GM21367 (cell line): ENCODE results near the gene TECPR2.

ENCODE experiments used
- ATAC-seq: cut with Tn5 transposase; IDR thresholded peaks from one replicate; pipeline ENCODE4 v1.9.1; 2021; ENCODE audit not compliant: unreplicated experiment

TECPR2 gene

DNA sequence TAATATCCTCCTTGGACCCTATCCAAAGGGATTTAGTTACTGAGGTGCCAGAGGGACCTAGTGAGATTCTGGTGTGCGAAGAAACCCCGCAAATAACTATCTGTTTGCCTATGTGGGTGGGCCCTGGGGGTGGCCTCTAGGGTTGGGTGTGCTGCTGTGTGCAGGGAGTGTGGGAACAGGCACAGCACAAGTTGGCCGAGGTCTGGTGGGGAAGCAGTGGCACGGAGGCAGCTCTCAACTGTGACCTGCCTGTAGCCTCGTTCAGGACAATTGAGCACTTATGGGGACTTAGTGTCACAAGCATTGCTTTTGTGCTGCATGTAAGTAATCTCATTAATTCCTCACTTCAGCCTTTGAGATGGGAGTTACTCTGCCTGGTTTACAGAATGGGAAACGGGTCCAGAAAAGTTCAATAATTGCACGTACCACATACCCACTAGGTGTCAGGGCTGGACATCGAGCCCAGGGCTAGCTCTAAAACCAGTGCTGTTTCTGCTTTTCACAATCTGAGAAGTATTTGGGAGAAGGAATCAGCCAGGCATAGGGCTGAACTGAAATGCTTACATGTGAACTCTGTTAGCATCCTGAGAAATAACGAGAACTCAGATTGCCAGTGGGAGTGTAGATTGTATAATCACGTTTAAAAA, 58.8 kb downstream of the TECPR2 start:
- no peak for ATAC-seq

- ATAC-seq = no peak
These were observed 61.8 kb downstream of the TECPR2 start for GRCh38 chr14:102424520-102424919.

- ATAC-seq = no peak
These were observed 62.2 kb downstream of the TECPR2 start for GRCh38 chr14:102424923-102425322.

- no peak for ATAC-seq
These were observed 64.1 kb downstream of the TECPR2 start for GRCh38 chr14:102426796-102427195.

GRCh38 chr14:102427642-102428041, 64.9 kb downstream of the TECPR2 start:
- no peak for ATAC-seq

DNA sequence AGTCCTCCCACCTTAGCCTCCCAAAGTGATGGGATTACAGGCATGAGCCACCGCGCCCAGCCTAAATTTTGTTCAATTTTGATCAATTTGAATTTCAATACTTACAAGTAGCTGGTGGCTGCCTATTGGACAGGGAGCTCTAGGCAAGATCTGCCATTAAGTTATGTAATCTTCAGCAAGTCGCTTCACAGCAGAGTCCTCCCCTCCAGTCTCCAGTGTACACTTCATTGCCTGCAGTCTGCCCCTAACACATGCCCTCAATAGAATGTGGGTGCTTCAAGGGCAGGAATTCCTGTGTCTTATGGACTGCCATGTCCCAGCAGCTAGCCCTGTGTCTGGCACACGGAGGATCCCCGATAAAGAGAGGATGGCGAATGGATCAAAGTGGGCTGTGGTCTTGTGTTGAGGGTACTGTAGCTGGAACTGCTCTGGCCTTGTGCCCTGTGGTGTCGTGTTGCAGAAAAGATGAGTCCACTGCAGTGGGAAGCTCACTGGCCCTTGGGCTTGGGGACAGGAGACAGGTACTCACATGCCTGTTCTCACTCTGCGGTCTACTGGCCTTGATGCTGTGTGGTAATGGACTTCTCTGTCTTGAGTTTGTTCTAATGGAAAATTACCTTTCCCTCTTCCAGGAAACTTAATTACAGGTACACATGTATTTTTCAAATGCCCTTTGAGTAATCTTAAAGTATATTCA, 67.6 kb downstream of the TECPR2 start:
- ATAC-seq = no peak

GRCh38 chr14:102431751-102432150, 69.0 kb downstream of the TECPR2 start:
- ATAC-seq = no peak

DNA sequence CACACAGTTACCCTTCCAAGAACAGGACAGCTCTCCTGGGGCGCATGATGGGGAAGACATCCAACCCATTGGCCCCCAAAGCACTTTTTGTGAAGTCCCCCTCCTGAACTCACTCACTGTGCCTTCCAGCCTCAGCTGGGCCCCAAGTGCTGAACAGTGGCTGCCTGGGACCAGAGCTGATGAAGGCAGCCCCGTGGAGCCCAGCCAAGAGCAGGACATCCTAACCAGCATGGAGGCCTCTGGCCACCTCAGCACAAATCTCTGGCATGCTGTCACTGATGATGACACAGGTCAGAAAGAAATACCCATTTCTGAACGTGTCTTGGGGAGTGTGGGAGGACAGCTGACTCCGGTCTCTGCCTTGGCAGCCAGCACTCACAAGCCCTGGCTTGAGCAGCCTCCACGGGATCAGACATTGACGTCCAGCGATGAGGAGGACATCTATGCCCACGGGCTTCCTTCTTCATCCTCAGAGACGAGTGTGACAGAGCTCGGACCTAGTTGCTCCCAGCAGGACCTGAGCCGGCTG, 72.0 kb downstream of the TECPR2 start:
- ATAC-seq = no peak

DNA sequence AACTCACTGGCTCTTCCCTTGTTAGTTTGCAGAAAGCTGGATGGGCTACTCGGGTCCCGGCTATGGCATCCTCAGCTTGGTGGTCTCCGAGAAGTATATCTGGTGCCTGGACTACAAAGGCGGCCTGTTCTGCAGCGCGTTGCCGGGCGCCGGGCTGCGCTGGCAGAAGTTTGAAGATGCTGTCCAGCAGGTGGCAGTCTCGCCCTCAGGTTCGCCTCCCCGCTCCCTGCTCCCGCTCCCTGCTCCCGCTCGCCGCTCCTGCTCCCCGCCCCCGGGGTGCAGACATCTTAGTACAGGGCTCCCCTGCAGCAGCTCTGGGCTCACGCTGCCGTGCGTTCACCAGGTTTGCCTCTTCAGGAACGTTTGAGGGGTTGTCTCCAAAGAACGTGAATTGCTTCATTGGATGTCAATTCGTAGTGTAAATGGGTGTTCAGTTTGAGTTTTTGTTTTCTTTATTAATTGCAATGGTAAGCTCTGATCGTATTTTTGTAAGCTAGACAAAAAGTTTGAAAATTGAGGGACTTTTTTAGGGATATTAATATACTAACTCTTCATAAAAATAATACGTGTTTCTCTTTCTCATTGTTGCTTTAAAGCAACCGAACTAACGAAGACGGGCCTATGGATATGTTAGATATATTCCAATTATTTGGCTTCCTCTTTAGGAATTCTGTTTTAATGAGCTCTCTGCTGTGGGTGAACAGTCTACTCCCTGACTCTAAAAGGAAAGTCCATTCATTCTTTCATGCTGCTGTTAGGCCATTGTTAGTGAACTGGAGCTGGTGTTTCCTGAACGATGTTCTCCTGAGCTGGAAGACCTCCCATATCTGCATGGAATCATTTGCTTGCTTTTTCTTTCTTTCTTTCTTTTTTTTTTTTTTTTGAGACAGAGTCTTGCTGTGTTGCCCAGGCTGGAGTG, 75.5 kb downstream of the TECPR2 start:
- no peak for ATAC-seq

GRCh38 chr14:102439556-102439955, 76.8 kb downstream of the TECPR2 start:
- no peak for ATAC-seq

- ATAC-seq = no peak
These were observed 77.7 kb downstream of the TECPR2 start for GRCh38 chr14:102440392-102440791.

GRCh38 chr14:102442241-102443211, 79.8 kb downstream of the TECPR2 start:
- no peak for ATAC-seq

- no peak for ATAC-seq
These were observed 82.3 kb downstream of the TECPR2 start for GRCh38 chr14:102445066-102445465.

DNA sequence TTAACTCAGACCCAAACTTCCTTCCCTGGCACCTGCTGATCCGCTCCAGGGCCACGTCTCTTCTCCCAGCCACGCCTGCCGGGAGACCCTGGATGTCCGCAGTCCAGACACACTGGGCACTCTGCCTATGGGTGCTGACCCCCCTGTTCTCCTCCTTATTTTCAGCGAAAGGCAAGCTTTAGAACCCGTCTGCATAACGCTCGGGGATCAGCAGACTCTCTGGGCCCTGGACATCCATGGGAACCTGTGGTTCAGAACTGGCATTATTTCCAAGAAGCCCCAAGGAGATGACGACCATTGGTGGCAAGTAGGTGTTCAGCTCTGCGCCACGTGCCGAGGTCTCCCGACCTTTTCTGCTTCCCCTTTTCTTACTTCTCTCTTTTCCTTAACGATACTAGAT, 82.9 kb downstream of the TECPR2 start:
- ATAC-seq = no peak

DNA sequence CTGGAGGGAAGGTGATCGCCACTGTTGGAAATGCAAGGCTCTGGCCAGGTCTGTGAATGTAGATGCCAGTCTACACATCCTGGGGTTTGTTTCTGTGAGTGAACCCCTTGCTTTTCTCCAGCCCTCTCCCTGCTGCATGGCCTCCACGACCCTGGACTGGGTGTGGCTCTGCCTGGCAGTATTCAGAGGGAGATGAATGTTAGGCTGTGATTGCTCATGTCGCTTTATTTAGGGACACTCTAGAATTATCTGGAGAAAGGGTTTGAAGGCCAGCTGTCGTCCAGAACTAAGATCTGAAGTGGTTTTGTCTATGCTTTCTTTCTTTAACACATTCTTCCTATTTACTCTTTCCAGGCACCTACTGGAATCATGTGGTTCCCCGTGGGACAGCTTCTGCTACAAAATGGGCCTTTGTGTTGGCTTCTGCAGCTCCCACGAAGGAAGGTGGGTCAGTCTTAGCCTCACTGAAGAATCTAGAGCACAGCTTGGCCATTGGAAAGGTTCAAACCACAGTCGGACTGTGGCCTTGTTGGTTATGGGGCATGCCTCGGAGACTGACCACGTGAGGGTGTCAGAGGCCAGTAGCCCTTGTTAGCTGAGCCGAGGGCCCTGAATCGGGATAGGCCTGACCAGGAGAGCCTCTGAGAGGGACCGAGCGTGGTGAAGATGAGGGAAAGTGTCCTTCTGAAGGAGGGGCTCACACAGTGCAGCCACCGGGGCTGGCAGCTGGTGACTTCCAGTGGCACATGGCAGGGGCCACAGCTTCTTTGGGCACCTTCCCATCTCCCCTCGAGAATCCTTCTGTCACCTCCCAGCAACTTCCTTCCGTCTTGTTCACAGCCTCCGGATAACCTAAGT, 87.7 kb downstream of the TECPR2 start:
- no peak for ATAC-seq

DNA sequence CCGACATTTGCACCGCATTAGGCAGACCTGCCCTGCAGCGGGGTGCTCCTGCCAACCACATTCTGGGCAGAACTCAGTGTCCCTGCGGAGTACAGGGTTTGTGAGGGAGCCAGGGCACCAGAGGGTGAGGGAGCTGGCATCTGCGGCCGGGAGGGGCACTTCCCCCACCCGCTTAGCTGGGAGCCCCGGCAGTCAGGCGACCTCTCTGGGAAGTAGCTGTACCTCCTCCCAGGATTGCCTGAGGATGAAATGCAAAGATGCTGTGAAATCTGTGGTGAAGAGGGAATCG, 88.3 kb downstream of the TECPR2 start:
- no peak for ATAC-seq

GRCh38 chr14:102452302-102452701, 89.6 kb downstream of the TECPR2 start:
- no peak for ATAC-seq

DNA sequence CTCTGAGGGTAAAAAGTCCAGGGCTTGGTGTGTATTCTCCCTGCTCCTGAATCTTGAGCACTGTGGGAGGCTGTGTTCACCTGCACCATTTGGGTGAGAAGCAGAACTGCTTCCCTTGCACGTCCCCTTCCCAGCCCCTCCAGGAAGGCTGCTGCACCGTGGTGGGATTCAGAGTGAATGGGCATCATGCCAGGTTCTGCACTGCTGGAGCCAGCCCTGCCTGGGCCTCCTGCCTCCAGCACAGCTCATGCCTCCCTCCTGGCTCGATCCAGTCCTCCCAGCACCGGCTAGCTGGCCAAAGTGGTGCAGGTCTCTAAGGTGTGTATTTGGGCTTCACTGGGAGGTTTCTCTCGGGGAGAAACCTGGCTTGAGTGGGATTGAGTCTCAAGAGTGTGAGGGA, 92.0 kb downstream of the TECPR2 start:
- no peak for ATAC-seq

GRCh38 chr14:102457509-102457908, 94.8 kb downstream of the TECPR2 start:
- ATAC-seq = no peak
